DMS53 treated with DMSO at 0.1 percent for 48 hours (cell line): ENCODE results near the gene RAX2.
A peak's percentile ranks its signal among the peaks of the same experiment; 100 is the strongest.
"Not testable (repeated sequence)": the region's sequence is repeated elsewhere in the genome, so short reads cannot be mapped to it uniquely, and the experiment has no call there.

ENCODE experiments used
- DNase-seq: peaks from one replicate; lab custom pipeline; 2025; ENCODE audit not compliant: unreplicated experiment; lab: John Stamatoyannopoulos, UW

The RAX2 gene

DNA sequence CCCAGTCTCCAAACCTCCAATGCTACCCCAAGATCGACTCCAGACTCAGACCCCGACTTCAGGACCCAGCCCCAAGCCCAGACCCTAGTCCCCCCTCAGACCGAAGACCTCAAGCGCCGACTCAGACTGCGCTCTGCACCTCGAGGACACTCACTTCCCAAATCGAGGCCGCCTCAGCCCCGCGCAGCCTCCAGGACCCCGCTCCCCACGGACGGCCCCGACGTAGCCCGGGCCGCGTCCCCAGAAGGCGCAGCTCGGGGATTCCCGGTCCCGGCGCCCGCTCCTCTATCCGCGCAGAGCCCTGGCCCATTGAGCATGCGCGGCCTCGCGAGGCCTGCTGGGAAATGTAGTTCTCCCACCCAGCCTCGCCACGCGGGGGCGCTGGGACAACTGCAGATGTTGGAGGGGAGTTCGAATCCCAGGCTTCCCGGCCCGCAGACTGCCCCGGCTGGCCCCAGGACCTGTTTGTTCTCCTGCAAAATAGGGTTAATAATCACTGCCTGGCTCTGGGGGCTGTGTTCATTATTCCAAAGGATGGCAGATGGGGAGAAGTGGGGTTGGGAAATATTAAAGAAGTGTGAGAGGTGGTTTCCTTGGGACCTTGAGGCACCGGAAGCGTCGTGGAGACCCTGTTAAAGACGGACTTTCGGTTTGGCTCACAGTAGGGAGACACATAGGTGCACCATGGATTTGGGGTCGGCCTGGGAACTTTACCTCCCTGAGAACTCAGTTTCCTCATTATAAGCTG is 10.5 kb downstream of the RAX2 start, which contains the start of gene APBA3:
TSS of gene APBA3 (minus strand) at position 311 of the 748 bp plus-strand sequence. CDS start 1,428 bp downstream, outside the sequence.
- peak; percentile 61 for DNase-seq

DNA sequence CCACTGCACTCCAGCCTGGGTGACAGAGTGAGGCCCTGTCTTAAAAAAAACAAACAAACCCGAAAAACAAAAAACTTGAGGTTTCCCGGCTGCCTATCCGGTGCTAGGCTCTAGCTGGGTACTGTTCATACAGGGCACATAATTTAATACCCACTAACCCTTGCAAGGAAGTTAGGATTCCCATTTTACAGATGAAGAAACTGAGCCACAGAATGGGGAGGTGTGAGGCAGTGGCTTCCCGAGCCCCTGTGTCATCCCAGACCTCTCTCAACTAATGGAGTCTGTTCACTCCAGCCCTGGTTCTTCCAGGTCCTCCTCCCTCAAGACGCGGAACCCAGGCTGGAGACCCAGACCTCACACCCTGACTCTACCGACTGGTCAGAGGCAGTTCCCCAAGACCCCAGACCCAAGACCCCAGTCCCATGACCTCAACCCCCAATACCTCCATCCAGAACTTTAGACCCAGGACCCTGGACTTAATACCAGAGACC is 11.1 kb downstream of the RAX2 start:
- no peak for DNase-seq

GRCh38 chr19:3759482-3760254 is 12.4 kb downstream of the RAX2 start:
- DNase-seq = no peak

DNA sequence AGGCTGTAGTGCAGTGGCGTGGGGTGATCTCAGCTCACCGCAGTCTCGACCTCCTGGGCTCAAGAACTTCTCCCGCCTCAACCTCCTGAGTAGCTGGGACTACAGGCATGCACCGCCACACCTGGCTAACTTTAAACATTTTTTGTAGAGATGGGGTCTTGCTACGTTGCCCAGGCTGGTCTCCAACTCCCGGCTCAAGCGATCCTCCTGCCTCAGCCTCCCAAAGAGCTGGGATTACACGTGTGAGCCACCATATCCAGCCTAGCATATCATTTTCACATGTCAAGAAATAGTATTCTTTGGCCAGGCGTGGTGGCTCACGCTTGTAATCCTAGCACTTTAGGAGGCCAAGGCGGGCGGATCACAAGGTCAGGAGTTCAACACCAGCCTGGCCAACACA is 13.7 kb downstream of the RAX2 start:
- DNase-seq = not testable (repeated sequence)

GRCh38 chr19:3757705-3758104 is 14.3 kb downstream of the RAX2 start:
- not testable (repeated sequence) for DNase-seq

DNA sequence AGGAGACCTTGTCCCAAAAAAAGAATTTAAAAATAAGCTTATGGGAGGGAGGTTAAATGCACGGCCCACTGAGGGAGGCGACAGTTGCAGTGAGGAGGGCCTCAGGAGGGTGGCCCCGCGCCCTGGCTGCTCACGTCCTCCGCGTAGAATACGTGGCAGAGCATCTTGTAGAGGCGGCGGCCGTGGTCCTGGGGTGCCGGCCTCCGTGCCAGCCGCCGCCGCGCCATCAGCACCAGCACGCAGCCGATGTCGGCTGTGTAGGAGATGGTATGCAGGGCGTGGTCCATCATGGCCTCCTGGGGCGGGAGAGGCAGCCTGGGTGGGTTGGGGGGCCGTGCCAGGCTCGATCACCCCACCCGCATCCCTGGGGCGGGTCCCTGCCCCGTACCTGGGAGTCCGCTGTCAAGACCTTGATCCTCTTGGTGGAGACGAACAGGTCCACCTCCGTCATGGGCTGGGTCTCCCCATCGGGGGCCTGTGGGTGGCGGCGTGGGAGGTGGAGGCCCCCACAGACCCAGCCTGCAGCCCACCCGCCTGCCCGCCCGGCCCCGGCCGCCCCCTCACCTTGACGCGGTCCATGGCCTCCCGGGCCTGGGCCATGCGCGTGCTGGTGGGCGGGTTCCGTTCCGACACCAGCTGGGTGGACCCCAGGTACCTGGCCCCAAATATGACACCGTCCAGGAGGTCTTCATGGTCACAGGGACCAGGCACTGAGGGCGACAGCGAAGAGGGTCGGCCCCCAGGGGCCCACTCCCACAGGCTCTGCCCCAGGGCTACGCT is 18.2 kb downstream of the RAX2 start:
- no peak for DNase-seq

DNA sequence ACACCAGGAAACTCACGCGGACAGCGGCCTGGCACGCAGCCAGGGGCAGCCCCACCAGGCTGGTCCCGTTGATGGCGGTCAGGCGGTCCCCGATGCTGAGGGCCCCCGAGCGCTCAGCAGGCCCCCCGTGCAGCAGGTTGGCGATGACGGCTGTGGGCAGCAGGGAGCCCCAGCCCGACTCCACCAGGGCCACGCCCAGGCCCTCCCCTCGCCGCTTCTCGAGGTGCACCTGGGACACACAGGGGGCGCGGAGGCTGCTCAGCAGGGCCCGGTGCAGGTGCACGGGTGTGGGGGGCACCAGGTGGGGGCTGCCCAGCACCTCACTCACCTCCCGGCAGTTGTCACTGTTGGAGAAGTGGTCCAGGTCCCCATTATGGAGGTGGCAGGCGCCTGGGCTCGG is 19.5 kb downstream of the RAX2 start:
- no peak for DNase-seq

- no peak for DNase-seq
These were observed 20.8 kb downstream of the RAX2 start for GRCh38 chr19:3751236-3751635.

DNA sequence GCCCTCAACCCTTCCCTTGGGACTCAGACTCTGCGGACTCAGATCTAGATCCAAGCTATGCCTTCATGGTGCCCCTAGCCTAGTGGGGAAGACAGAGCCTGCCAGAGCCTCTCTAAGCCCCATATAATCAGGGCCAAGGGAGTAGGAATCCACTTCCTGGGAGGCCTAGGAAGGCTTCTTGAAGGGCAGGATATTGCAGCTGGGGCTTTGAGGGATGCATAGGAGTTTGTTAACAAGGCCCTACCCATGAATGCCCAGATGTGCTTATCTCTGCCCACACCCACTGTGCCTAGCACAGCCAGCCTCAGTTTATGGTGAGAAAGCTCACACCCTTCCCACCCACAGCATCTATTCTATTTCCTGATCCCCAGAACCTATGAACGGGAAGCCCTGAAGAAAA is 21.8 kb downstream of the RAX2 start:
- no peak for DNase-seq

DNA sequence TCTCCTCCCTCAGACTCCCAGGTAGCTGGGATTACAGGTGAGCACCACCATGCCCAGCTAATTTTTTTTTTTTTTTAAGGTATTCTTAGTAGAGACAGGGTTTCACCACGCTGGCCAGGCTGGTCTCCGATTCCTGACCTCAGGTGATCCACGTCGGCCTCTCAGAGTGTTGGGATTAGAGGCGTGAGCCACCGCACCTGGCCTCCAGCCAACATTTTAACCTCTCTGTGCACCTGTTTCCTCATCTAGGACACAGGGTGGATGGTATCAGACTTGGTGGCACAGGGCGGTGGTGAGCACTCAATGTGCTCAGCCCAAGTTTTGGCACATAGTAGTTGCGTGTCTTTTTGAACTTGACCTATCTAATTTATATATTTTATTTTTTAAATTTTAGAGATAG is 23.1 kb downstream of the RAX2 start:
- no peak for DNase-seq

- DNase-seq = no peak
These were observed 25.5 kb downstream of the RAX2 start for GRCh38 chr19:3746371-3747056.

- no peak for DNase-seq
These were observed 26.5 kb downstream of the RAX2 start for GRCh38 chr19:3745363-3746045.

GRCh38 chr19:3743486-3743885 is 28.5 kb downstream of the RAX2 start:
- no peak for DNase-seq

DNA sequence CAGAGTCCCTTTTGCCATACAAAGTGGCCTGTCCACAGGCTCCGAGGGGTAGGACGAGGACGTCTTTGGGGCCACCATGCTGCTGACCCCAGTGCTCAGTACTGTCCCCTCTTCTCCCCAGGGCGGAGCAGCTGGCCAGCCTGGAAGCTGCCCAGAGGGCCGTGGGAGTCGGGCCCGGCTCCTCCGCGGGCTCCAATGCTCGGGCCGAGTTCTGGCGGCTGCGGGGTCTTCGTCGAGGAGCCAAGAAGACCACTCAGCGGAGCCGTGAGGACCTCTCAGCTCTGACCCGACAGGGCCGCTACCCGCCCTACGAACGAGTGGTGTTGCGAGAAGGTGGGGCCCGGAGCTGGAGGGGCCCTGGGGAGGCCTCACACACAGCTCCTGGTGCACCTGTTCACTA is 31.6 kb downstream of the RAX2 start:
- no peak for DNase-seq

DNA sequence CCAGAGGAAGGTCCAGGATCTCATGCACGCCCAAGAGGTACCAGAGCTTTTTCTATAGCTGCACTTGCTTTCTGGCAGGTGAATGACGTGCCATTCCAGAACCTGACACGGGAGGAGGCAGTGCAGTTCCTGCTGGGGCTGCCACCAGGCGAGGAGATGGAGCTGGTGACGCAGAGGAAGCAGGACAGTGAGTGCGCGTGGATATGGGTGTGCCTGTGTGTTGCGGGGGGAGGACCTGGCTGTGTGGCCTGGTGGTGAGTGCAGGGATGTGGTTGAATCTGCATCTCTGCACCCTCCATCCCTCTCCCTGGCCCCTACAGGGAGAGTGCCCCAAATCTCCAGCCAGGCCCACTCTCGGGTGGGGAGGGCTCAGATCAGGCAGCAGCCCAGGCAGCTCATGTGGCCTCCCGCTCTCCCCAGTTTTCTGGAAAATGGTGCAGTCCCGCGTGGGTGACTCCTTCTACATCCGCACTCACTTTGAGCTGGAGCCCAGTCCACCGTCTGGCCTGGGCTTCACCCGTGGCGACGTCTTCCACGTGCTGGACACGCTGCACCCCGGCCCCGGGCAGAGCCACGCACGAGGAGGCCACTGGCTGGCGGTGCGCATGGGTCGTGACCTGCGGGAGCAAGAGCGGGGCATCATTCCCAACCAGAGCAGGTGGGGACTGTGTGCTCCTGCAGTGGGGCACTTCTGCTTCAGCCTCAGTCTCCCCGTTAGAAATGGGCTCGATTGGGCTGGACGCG is 33.4 kb downstream of the RAX2 start:
- DNase-seq = no peak

DNA sequence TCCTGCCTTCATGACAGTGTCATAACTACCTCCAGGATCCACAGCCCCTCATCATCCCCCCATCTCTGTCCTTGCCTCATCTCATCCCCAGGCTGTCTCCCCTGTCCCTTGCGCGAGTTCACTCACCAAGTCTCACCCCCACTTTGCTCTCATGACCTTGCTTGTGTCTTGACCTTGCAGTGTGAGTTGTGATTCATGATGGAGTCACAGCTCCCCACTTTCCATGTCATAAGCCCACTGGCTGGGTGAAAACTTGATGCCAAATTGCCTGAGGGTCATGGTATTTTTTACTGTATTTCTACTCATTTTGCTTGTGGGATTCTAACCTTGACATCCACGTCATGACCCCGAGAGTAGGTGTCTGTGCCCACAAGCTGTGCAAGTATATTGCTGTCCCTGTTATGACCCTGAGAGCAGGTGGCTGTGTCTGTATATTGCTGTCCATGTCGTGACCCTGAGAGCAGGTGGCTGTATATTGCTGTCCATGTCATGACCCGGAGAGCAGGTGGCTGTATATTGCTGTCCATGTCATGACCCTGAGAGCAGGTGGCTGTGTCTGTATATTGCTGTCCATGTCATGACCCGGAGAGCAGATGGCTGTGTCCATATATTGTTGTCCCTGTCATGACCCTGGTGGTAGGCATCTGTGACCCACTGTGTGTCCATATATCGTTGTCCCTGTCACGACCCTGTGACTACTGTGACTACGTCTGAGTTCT is 34.4 kb downstream of the RAX2 start:
- no peak for DNase-seq

DNA sequence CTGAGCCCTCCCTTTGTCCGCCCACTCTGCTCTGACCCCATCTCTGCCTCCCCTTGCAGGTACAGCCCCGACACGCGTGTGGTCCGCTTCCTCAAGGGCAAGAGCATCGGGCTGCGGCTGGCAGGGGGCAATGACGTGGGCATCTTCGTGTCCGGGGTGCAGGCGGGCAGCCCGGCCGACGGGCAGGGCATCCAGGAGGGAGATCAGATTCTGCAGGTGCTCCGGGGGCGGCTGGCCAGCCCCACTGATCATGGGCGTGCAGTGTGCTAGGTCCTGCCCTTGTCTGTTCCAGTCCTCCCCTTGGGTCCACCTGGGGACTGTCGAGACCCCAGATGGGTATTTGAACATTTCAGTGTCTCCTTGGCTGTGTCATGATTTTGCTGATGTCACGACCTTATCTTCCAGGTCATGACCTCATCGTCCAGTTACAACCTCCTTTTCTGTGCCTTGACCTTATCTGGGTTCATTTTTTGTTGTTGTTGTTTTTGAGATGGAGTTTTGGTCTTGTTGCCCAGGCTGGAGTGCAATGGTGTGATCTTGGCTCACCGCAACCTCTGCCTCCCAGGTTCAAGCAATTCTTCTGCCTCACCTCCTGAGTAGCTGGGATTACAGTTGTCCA is 35.8 kb downstream of the RAX2 start:
- DNase-seq = no peak

- DNase-seq = no peak
These were observed 37.8 kb downstream of the RAX2 start for GRCh38 chr19:3734310-3734600.
